GDM1 (cell line): ENCODE results near the gene UBASH3B.

Source experiments
- DNase-seq: peaks from one replicate; lab custom pipeline; 2025; lab: John Stamatoyannopoulos, UW

Gene UBASH3B

GRCh38 chr11:122646549-122647340 is 8.8 kb upstream of the UBASH3B start:
- no peak for DNase-seq

GRCh38 chr11:122647736-122648275 is 7.7 kb upstream of the UBASH3B start:
- no peak for DNase-seq

GRCh38 chr11:122649116-122649515 is 6.4 kb upstream of the UBASH3B start:
- DNase-seq, result no peak

GRCh38 chr11:122650619-122651018 is 4.9 kb upstream of the UBASH3B start:
- no peak for DNase-seq

GRCh38 chr11:122652495-122652894 is 3.0 kb upstream of the UBASH3B start:
- DNase-seq, result no peak

GRCh38 chr11:122653916-122654585 is 1.5 kb upstream of the UBASH3B start:
- DNase-seq, result no peak

GRCh38 chr11:122656073-122656630 is 630 bp downstream of the UBASH3B start:
- DNase-seq, result peak; percentile 50

GRCh38 chr11:122656631-122657101 is 1.1 kb downstream of the UBASH3B start:
- DNase-seq, result no peak

GRCh38 chr11:122659676-122660554 is 4.4 kb downstream of the UBASH3B start:
- peak; percentile 19 for DNase-seq

- no peak for DNase-seq
Measured at GRCh38 chr11:122661182-122661945, 5.8 kb downstream of the UBASH3B start.

- no peak for DNase-seq
Measured at GRCh38 chr11:122663056-122663740, 7.7 kb downstream of the UBASH3B start.

GRCh38 chr11:122663764-122664163 is 8.2 kb downstream of the UBASH3B start:
- DNase-seq, result no peak

- no peak for DNase-seq
Measured at GRCh38 chr11:122664188-122664587, 8.7 kb downstream of the UBASH3B start.

GRCh38 chr11:122665861-122666260 is 10.3 kb downstream of the UBASH3B start:
- no peak for DNase-seq

GRCh38 chr11:122666743-122667142 is 11.2 kb downstream of the UBASH3B start:
- DNase-seq, result no peak

- no peak for DNase-seq
Measured at GRCh38 chr11:122668562-122669090, 13.1 kb downstream of the UBASH3B start.

- no peak for DNase-seq
Measured at GRCh38 chr11:122670131-122670530, 14.6 kb downstream of the UBASH3B start.

- DNase-seq, result no peak
Measured at GRCh38 chr11:122671400-122671891, 15.9 kb downstream of the UBASH3B start.

GRCh38 chr11:122672892-122673291 is 17.4 kb downstream of the UBASH3B start:
- DNase-seq, result no peak

- no peak for DNase-seq
Measured at GRCh38 chr11:122673701-122674100, 18.2 kb downstream of the UBASH3B start.
